ENCODE data around the gene BCL11A.

DNA sequence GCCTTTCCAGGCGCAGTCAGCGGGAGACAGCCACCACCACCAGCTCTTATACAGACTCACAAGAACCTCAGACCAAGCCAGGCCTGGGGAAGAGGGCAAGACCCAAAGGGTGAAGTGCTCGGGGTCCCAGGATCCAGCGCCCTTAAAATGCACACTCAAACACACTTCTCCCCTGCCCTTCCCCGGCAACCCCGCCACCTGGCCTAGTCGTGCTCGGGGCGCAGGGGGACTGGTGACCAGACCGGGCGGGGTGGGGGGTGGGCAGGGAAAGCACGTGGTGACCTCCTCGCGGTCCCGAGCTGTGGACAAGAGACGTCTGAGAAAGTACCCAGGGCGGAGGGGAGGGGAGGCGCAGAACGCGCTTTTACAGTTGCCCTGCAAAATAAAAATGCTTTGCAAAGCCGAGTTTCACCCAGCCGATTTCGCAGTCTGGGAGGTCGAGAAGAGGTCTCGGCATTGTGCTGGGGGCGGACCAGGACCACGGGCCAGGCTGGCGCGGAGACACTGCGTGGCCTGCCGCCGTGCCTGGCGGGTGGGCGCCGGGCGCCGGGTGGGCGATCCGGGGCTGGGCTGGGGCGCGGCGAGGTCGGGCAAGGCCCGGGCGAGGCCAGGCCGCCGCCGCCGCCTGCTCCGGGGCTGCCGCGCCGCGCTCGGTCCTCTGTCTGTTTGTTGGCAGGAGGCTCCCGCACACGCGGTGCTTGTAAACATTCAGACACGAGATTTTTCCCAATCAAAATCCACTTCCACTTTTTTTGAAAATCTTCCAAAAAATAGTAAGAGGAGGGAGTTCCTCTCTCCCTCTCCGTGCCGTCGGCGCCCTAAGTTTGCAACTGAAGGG is 2.0 kb downstream of the BCL11A start:
- TF ChIP-seq POLR2AphosphoS5 (IDR thresholded peaks at IDR 0.05): no peak
- TF ChIP-seq POLR2A (IDR thresholded peaks at IDR 0.05): no peak
- TF ChIP-seq CTCF (IDR thresholded peaks at IDR 0.05): no peak
- no peak for TF ChIP-seq EP300 (IDR thresholded peaks at IDR 0.05)
